ENCODE results near the gene CKLF. TPM values are rescaled to one million over a fixed set of nuclear protein-coding genes. Genes with fewer than 3 reads are reported as not detected.

Gene CKLF
- total RNA-seq, 4 donors from 2014 or later: 31.8 to 75.4 (median 35.6) TPM

GRCh38 chr16:66549284-66550131, 2.9 kb upstream of the CKLF start, which contains the start of gene TK2:
Gene TK2 (minus strand): TSS chr16:66550122. CDS start chr16:66550061, 61 bp downstream.
- H3K4me1 ChIP-seq: peaks cover 0 to 62% (median 33%) of the 10 kb centered on the region in 4 donors
- TF ChIP-seq POLR2A (IDR thresholded peaks at IDR 0.05) (peak in 1 of 2 donors; percentile 55), EP300 (IDR thresholded peaks at IDR 0.05) (peak in 1 of 2 donors; percentile 64)
- TF ChIP-seq, protein P1, sequence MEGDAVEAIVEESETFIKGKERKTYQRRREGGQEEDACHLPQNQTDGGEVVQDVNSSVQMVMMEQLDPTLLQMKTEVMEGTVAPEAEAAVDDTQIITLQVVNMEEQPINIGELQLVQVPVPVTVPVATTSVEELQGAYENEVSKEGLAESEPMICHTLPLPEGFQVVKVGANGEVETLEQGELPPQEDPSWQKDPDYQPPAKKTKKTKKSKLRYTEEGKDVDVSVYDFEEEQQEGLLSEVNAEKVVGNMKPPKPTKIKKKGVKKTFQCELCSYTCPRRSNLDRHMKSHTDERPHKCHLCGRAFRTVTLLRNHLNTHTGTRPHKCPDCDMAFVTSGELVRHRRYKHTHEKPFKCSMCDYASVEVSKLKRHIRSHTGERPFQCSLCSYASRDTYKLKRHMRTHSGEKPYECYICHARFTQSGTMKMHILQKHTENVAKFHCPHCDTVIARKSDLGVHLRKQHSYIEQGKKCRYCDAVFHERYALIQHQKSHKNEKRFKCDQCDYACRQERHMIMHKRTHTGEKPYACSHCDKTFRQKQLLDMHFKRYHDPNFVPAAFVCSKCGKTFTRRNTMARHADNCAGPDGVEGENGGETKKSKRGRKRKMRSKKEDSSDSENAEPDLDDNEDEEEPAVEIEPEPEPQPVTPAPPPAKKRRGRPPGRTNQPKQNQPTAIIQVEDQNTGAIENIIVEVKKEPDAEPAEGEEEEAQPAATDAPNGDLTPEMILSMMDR (IDR thresholded peaks at IDR 0.05): peak in 4 of 5 experiments; percentile 9 to 42 (median 36)
- no peaks in the 10 kb centered on the region for H3K27me3 ChIP-seq
- H3K36me3 ChIP-seq: peaks cover 0 to 27% (median 0%) of the 10 kb centered on the region in 3 donors
- peak; percentile 28 to 36 for DNase-seq (ENCODE audit: low spot score in 2 of 2)
- WGBS, 2 donors: 1% methylated on average over 13 to 57 of the region's 80 CpGs
- H3K4me3 ChIP-seq: peak within 1 kb of the TSS; percentile 60 to 80 (median 66)
- H3K27ac ChIP-seq: peak within 1 kb of the TSS; percentile 93 to 97 (median 96)
- H3K9me3 ChIP-seq: no peaks in the 10 kb centered on the region

GRCh38 chr16:66551348-66551759, 1.0 kb upstream of the CKLF start:
- H3K27me3 ChIP-seq: no peaks in the 10 kb centered on the region
- H3K27ac ChIP-seq: peak overlapping the region in 3 of 4 donors; percentile 95 to 98 (median 96)

DNA sequence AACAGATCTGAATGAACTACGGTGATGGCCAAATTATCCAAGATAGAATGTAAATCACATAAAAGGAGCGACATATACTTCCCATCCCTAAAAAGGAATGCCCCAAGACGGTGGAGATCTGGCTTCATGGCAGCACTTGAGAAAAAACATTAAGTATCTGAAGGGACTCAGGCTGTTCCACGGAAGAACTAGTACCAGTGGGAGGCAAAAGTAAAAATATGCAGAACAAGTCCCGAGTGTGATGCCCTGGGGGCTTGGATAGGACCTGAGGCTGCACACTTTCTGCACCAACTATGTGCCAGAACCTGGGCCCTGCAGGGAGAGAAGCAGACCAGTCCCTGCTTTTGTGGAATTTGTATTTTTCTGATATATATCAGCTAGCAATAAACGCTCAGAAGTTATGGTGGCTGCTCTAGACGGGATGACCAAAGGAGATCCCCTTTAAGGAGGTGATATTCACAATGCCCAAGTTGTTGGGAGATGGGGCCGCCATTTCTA, 539 bp upstream of the CKLF start:
- Histone ChIP-seq H3K4me1 (peaks cover 0 to 83% (median 33%) of the 10 kb centered on the region in 4 donors), H3K27me3 (no peaks in the 10 kb centered on the region), H3K9me3 (no peaks in the 10 kb centered on the region), H3K4me3 (peak overlapping the region; percentile 56 to 71 (median 70)), H3K36me3 (peaks cover 0 to 6% (median 0%) of the 10 kb centered on the region in 3 donors), H3K27ac (peak overlapping the region; percentile 49 to 98 (median 96))
- TF ChIP-seq, protein P1 (IDR thresholded peaks at IDR 0.05): no peak
- TF ChIP-seq EP300 (IDR thresholded peaks at IDR 0.05) (no peak), POLR2A (IDR thresholded peaks at IDR 0.05) (no peak)
- DNase-seq (ENCODE audit: low spot score in 2 of 2): no peak
- 33 to 35% methylated on average over 8 of the region's 8 CpGs for WGBS, 2 donors

More at GRCh38 chr16:66551348-66551759, 1.0 kb upstream of the CKLF start:
- Histone ChIP-seq H3K36me3 (peaks cover 0 to 9% (median 0%) of the 10 kb centered on the region in 3 donors), H3K4me3 (no peak overlapping the region), H3K9me3 (no peaks in the 10 kb centered on the region), H3K4me1 (peaks cover 0 to 81% (median 33%) of the 10 kb centered on the region in 4 donors)
- no peak for TF ChIP-seq EP300 (IDR thresholded peaks at IDR 0.05)
- no peak for TF ChIP-seq POLR2A (IDR thresholded peaks at IDR 0.05)
- TF ChIP-seq, protein P1 (IDR thresholded peaks at IDR 0.05): peak in 1 of 5 experiments; percentile 16
- no peak for DNase-seq (ENCODE audit: low spot score in 2 of 2)
- 51 to 60% methylated on average over 5 to 6 of the region's 6 CpGs for WGBS, 2 donors

DNA sequence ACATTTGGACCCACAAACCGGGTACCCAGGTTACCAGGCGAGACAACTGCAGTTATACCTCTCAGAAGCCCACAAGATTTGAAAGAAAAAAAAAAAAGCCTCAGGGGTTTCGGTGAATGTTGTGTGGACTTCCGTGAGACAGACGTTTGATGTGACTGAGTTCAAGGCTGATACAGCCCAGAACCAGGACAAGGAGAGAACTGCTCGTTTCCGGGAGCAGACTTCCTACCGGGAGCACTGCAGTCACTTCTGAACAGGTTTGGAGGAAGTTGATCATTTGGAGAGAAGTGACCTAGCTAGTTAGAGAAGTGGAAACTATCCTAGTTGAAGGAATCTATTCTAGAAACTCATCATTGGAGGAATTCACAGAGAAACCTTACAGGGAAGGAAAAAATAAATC, 847 bp downstream of the CKLF start:
- H3K27ac ChIP-seq: peak overlapping the region in 3 of 4 donors; percentile 32 to 96 (median 95)

More for the DNA sequence above, 847 bp downstream of the CKLF start:
- no peaks in the 10 kb centered on the region for H3K27me3 ChIP-seq
- DNase-seq (ENCODE audit: low spot score in 2 of 2): no peak
- H3K9me3 ChIP-seq: no peaks in the 10 kb centered on the region
- no peak for TF ChIP-seq EP300 (IDR thresholded peaks at IDR 0.05)
- TF ChIP-seq POLR2A (IDR thresholded peaks at IDR 0.05): no peak
- TF ChIP-seq, protein P1 (IDR thresholded peaks at IDR 0.05): no peak
- H3K4me1 ChIP-seq: peaks cover 0 to 77% (median 31%) of the 10 kb centered on the region in 4 donors
- no peaks in the 10 kb centered on the region for H3K36me3 ChIP-seq
- peak overlapping the region; percentile 56 to 71 (median 70) for H3K4me3 ChIP-seq
- WGBS, 2 donors: 20 to 23% methylated on average over 8 of the region's 8 CpGs
